Pulmonary artery endothelial cell (primary cell): ENCODE data around the gene STOML1. TPM values are rescaled to one million over a fixed set of nuclear protein-coding genes. Genes with fewer than 3 reads are reported as not detected.
"Not testable (repeated sequence)": the region's sequence is repeated elsewhere in the genome, so short reads cannot be mapped to it uniquely, and the experiment has no call there.

Source experiments
- DNase-seq: peaks from one replicate; pipeline ENCODE4 v3.0.0-alpha.2; 2011; ENCODE audit warnings: low read depth, low spot score
- total RNA-seq: library from RNA; depleted of rRNA; stranded (reverse); fragments of >200 nt; gene quantifications from 2 replicates; pipeline ENCODE4 v1.2.3, GENCODE V29; 2014

The STOML1 gene
- total RNA-seq, 1 donor from 2014 or later: 9.1 TPM

DNA sequence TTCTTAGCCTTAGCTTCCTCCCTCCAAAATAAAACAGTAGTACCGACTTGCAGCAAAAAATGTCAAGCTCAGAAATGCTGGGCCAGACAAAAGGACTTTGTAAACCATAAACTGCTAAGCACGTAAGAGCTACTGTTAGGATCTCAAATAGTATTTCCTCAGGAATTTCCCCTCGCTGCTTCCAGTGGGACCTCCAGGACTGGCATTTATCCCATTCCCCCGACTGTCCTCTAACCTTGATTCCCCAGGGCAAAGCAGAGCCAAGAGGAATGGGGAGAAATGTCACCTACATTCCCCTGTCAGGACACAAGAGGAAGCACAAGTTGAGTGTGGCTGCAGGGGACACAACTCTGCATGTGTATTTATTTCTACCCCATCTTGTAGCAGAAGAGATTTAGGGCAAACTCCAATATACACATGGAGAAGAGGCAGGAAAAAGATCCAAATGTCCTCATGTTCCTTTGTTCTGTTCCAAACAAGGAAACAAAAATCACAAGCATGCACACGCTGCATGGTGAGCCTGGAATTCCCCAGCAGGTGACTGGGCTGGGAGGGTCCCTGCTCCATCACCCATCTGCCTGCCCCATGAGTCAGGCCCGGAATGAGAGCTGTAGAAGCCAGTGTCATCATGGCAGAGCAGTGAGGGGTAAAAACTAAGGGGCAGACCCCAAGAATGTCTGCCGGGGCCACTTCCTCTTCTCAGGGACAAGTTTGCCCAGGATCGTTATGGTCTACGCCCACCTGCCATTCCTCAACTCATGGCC lies 4.2 kb downstream of the STOML1 start:
- DNase-seq: no peak

DNA sequence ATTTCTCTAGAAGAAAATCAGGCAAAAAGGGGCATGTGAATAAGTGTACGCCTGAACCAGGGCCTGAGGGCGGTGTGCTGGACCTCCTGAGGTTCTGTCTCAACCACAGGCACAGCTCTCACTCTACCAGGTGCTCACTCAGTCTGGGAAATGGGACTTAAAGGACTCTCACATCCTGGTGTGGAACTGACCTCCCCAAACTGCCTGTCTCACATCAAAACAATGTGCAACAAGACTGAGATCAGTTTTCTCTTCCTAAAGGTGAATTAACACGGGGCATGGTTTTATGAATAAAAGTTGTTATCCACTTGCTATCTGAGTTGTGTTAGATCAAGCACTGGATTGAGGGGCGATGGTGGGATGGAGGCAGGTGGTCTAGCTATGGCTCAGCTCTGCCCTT lies 4.8 kb downstream of the STOML1 start:
- no peak for DNase-seq

DNA sequence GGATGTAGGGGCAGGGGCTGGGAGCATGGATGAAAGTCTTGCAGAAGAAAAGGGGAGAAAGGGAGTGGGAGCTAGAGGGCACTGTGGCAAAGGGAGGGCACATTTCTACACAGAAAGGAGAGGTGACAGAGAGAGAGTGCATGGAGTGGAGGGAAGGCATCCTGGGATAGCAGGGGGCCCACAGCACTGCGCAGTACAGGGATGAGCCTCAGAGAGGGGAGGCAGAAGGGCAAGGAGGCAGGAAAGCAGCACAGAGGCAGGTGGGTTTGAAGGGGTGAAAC lies 5.4 kb downstream of the STOML1 start:
- no peak for DNase-seq

DNA sequence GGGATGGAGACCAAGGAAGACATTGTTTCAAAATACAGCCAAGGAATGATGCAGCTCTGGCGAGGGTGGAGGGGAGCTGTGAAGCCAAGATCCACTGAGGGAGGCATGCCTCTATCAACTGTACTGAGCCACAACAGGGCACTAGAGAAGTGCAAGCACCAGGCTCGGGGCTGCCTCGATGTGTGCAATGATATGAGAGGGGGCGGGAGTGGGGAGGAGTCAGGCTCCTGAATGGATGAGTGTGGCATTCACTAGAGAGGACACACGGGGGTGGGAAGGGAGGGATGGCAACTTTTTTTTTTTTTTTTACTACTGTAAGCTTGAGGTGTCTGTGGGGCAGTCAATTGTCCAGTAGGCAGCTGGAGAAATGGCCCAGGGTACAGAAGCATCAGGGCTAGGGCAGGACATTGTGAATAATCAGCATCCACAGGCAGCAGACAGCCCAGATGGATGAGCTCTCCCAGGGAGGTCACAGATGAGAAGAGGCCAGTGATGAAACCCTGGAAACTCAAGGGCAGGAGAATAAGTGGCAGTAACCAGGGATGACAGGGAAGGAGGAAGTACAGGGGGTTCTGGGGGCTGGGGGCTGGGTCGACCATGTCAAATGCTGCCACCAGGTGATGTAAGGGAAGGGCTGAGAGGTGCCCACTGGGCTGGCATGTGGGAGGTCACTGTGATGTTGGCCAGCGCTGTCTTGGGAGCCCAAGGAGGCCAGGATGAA lies 5.9 kb downstream of the STOML1 start:
- no peak for DNase-seq

DNA sequence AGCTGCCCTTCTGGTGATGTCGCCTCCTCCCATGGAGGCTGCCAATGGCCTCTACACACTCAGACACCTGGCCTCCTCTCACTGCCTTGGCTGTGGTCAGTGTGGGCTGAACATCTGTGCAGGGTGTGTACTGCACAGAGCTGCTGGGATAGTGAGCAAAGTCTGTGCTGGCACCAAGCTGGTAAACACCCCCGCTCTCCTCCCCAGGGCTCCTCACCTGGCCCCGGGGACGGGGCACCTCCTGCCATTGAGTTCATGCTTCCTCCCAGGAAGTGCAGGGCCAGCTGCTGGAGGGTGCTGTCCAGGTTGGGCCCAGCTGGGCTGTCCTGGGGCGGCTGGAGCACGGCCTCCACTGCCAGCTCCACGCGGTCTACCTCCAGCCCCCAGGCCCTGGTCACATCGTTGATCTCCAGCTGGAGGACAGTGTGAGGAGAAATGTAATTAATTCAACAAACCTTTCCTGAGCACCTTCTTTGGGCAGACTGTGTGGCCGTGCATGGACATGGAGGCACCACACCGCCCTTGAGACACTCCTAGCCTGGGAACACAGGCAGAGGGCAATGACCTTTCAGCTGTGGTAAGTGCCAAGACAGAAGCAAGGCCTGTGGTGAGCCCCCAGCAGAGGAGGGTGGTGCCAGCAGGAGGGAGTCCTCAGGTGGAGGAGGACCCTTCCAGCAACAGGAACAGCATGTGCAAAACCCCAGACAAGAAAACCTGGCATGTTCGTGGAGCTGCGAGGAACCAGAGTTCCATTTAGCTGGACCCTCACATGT lies 6.8 kb downstream of the STOML1 start:
- no peak for DNase-seq

DNA sequence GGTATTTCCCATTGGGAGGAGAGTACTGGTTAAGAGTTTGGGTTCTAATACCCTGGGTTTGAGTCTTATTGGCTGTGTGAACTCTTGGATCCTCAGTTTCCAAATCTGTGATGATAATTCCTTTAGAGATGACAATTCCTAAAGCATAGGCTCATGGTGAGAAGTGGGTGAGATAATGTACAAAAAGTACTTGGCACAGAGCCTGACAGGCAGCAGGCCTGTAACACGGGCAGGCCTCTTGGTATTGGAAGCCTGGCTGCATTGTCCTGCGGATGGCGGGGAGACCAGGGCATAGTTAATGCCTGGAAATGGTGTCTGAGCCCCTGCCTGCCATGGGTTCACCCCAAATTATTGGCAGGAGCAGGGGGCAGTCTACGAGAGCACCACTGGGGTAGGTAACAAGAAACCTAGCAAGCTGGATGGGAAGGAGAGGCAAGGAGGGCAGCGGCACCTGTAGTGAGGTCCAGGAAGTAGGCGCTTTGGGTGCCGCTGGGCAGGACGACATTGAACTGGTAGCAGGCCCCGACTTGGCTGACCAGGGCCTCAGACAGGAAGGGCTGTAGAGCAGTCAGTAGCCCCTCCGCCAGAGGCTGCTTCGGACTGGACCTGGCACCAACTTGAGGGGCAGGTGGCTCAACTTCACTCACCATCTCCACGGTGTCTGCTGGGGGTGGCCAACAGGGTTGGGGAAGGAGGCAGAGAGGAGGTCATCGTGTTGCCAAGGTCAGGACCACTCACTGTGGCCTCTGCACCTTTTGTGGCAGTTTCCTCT lies 7.7 kb downstream of the STOML1 start:
- DNase-seq: no peak

DNA sequence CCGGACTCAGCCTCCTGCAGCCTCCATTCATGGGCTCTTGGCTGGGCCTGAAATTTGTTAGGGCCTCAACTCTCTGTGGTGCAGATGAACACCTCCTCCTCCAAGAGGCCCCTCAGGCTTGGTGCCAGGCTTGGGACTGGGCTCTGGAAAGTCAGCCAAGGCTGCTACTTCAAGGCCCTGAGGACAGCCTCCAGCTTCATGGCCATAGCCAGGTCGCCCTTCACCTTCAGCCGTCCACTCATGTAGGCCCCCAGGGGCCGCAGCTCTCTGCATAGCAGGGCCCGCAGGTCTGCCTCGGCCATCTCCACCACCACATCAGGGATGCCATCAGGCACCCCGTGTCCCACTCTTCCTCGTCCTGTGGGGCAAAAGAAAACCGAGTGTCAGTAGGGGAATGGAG lies 8.3 kb downstream of the STOML1 start:
- DNase-seq: no peak

DNA sequence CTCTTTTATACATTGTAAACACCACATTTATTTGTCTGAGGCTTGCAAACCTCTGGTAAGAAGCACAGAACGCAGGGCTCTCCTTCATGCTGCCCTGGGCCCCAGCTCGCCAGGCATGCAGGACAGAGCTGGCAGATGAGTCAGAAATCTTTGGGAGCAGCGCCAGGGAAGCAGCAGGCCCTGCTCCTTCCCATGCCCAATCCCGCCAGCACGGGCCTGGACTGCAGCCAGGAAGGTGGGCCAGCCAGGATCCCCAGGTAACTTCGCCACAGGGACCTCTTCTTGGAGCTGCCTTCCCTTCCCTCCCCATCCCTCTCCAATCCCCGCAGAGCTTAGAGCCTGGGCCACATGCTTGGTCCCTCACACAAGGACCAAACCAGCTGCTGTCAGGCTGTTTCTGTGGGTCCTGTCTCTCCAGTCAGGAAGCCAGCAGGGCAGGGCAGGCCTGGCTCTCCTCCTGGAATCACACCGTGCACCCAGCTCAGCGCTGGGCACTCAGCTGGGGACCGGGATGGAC lies 8.8 kb downstream of the STOML1 start:
- no peak for DNase-seq

DNA sequence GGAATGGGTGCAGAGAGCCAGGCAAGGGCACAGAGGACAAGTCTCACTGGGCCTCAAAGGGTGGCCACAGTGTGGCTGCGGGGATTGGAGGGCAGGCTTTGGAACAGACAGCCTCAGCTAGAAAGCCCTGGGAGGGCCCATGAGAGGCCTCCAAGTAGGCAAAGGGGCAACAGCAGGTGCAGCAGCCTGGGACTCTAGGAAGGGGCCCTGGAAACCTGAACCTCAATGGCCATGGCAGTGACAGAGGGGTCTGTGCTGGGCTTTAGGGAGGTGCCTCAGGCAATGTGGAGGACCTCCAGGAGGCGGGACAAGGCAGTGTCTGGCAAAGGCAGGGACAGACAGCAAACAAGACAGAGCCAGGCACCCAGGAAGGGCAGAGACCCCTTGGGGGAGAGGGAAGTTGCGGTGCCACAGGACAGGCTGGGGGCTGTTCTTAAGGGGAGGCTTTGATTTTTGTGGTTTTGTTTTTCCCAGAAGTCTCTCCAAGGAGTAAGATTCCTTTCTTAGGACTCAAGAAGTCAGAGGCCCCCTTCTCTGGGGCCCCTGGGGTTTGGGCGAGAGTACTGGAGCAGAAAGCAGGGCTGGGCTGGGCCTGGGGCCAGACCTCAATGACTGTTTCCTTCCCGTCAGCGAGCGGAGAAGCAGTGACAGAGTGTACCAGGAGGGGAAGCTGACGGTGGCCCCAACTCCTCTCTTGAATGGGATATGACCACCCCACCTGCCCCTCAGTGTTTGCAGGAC lies 9.7 kb downstream of the STOML1 start:
- DNase-seq: no peak

DNA sequence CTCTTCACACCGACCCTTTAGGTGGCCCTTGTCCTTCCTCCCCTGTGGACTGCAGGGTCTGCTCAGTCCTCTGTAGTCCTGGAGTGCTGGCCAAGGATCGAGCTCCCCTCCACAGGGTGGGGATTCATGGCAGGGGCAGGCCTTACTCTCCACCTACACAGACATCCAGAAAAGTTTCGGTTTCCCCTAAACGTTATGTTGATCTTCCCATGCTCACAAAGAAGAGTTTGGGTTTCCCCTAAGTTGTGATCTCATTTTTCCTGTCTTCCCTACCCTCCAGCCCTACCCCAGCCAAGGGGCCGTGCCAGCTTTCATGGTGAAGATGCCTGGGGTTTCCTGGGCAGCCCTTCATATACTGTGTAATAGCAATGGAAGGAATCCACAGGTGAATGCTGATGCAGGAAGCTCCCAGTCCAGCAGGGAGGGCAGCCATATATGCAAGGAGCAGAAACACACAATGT lies 10.3 kb downstream of the STOML1 start:
- DNase-seq: no peak

DNA sequence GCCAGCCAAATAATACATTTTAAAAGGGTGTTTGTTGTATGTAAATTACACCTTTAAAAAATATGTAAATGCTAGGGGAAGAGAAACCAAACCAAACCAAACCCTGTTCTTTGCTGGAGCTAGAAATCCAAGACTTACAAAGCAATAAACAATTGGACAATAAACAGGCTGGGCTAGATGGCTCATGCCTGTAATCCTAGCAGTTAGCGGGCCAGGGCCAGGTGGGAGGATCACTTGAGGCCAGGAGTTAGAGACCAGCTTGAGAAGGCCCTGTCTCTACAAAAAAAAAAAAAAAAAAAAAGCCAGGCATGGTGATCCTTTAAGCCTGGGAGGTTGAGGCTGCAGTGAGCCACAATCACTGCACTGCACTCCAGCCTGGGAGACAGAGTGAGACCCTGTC lies 12.5 kb downstream of the STOML1 start:
- no peak for DNase-seq

DNA sequence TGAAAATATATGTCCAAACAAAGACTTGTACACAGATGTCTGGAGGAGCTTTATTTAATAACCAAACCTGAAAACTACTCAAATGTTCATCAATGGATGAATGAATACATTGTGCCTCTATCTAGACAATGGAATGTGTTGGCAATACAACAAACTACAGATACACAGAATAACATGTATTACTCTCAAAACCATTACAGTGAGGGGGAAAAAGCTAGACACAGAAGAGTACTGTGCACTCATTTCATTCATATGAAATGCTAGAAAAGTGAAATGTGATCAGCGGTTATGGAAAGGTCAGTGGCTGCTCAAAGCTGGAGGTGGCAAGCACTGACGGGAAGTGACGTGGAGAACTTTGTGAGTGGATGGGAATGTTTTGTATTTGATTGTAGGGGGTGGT lies 13.2 kb downstream of the STOML1 start:
- no peak for DNase-seq

DNA sequence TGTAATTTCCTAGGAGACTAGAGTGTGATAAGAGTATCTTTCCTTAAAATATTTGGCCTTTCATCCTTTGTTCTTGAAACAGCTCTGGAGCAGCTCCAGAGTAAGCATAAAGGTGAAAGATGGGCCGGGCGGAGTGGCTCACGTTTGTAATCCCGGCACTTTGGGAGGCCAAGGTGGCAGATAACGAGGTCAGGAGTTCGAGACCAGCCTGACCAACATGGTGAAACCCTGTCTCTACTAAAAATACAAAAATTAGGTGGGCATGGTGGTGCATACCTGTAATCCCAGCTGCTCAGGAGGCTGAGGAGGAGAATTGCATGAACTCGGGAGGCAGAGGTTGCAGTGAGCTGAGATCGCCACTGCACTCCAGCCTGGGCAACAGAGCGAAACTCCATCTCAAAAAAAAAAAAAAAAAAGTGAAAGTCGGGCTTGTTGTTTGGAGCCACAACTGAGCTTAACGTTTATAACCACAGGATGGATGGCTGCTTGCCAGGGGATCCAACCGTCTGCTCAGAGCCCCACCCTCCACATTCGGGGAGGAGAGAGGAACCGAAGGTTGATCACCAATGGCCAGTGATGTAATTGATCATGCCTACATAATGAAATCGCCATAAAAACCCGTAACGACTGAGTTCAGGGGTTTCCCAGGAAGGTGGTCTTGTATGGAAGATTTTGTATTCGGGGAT lies 16.5 kb downstream of the STOML1 start:
- not testable (repeated sequence) for DNase-seq

DNA sequence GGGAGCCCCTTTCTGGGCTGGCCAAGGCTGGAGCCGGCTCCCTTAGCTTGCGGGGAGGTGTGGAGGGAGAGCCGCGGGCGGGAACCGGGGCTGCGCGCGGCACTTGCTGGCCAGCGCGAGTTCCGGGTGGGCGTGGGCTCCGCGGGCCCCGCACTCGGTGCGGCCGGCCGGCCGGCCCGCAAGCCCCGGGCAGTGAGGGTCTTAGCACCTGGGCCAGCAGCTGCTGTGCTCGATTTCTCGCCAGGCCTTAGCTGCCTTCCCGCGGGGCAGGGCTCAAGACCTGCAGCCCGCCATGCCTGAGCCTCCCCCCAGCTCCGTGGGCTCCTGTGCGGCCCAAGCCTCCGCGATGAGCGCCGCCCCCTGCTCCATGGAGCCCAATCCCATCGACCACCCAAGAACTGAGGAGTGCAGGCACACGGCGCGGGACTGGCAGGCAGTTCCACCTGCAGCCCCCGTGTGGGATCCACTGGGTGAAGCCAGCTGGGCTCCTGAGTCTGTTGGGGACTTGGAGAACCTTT lies 18.4 kb downstream of the STOML1 start:
- not testable (repeated sequence) for DNase-seq

DNA sequence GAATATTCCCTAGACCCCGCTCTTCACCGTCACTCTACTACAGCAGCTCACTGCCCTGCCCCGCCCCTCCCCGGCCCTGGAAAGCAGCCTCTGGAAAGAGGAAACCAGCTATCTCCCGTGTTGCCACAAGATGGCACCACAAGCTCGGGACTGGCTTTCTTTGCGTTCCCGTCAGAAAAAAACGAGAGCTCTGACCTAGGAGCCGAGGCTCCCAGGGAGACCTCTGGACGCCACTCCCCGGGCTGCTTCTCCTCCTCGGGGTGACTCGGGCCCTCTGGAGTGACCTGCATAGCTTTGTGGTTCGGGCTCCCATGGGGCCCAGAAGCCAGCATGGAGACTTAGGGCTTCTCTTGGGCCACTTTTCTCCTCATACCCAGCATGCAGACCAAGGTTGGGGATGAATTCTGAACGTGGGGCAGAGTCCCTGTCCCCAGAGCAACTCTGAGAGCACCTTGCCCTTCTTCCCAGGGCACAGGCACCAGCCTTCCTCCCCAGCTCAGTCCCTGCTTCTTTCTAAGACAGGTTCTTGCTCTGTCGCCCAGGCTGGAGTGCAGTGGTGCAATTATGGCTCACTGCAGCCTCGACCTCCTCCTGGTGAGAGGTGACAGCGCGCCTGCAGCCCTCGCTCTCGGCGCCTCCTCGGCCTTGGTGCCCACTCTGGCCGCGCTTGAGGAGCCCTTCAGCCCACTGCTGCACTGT lies 19.0 kb downstream of the STOML1 start:
- DNase-seq: no peak

DNA sequence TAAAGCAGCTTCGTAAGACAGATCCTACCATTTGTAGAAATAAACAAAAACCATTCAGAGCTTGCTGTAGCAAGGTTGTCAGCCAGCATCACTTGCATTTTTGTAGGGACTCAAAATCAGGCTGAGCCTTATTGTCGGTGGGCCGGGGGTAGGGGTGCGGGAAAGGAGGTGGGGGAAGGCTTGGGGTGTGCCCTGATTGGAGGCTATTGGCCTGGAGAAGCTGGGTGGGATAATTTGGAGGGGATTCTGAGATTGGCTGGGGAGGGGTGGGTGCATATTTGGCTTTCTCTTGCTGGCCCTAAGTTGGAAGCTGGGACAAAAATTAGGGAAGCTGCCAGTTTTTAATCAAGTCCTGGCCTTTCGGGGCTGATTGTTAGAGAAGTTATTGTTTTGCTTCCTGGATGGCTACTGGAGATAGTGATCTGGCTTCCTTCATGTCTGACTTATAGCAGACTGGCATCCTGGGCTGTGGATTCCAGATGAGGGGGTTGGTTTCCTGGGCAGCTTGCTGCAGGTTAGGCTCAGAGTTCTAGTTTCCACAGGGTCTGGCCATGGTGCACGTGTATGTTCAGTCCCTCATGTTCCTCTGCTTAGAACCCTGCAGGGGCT lies 22.8 kb downstream of the STOML1 start:
- DNase-seq: no peak

DNA sequence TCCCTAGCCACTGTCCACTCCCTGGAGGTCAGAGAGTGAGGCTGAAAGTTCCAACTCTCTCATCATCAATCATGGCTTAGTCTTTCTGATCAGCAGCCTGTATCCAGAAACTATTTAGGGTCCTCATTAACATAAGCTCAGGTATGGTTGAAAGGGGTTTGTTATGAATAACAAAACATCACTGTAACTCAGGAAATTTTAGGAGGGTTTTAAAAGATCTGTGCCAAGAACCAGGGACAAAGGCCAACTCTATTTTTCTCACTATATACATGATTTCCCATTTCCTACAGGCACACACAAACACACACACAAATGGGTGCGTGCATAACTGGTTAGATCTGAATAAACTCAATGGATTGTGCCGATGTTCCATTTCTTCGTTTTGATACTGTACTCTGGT lies 23.6 kb downstream of the STOML1 start:
- no peak for DNase-seq

DNA sequence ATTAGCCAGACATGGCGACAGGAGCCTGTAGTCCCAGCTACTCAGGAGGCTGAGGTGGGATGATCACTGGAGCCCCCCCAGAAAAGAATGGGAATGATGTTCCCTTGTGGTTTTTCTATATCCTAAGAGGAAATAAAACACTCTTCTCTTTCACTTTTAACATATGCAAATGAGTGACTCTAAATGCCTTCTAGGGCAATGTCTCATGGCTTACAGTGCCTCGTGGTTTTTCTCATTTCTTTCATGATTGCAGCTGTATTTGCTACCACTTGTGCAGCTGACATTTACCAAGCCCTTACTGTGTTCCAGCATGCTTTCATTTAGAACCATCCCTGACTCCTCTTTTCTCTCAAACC lies 26.4 kb downstream of the STOML1 start:
- DNase-seq: no peak
